Loucy (cell line): Measurements from ENCODE around the gene MAN2C1.
A peak's percentile ranks its signal among the peaks of the same experiment; 100 is the strongest.
"Not testable (repeated sequence)": the region's sequence is repeated elsewhere in the genome, so short reads cannot be mapped to it uniquely, and the experiment has no call there.

Source experiments
- H2AFZ ChIP-seq: fragments of 200-600 bp; sonication (generic); 2 replicates; pipeline ENCODE4 v1.6.0; 2016; ENCODE audit warnings: antibody characterized with exemption, mild to moderate bottlenecking, low read length, moderate library complexity
- H3F3A ChIP-seq: fragments of 200-600 bp; 2 replicates; pipeline ENCODE4 v1.6.0; 2016; ENCODE audit warnings: antibody characterized with exemption, low read depth, mild to moderate bottlenecking
- H3K27me3 ChIP-seq: fragments of 200-600 bp; sonication (generic); 2 replicates; pipeline ENCODE4 v1.6.1; 2014; ENCODE audit warnings: low read length, mild to moderate bottlenecking; ENCODE audit not compliant: insufficient read depth, poor library complexity, severe bottlenecking
- H3K36me3 ChIP-seq: fragments of 200-600 bp; sonication (generic); 2 replicates; pipeline ENCODE4 v1.6.1; 2016; ENCODE audit warnings: low read length; ENCODE audit not compliant: insufficient read depth
- H3K4me1 ChIP-seq: fragments of 200-600 bp; sonication (generic); 2 replicates; pipeline ENCODE4 v1.5.1; 2014; ENCODE audit warnings: low read length, mild to moderate bottlenecking; ENCODE audit not compliant: insufficient read depth, poor library complexity, severe bottlenecking
- H3K4me2 ChIP-seq: fragments of 200-600 bp; sonication (generic); 2 replicates; pipeline ENCODE4 v1.6.0; 2014; ENCODE audit warnings: antibody characterized with exemption, low read length, low read depth, mild to moderate bottlenecking; ENCODE audit not compliant: poor library complexity, severe bottlenecking
- H3K4me3 ChIP-seq: fragments of 200-600 bp; sonication (generic); 2 replicates; pipeline ENCODE4 v1.5.1; 2014; ENCODE audit warnings: low read length, mild to moderate bottlenecking, mixed read lengths; ENCODE audit not compliant: poor library complexity, severe bottlenecking
- H3K79me2 ChIP-seq: fragments of 200-600 bp; sonication (generic); 2 replicates; pipeline ENCODE4 v1.6.1; 2014; ENCODE audit warnings: low read length; ENCODE audit not compliant: insufficient read depth
- H3K9ac ChIP-seq: fragments of 200-600 bp; sonication (generic); 2 replicates; pipeline ENCODE4 v1.6.0; 2014; ENCODE audit warnings: mild to moderate bottlenecking, low read depth, low read length, moderate library complexity; ENCODE audit not compliant: poor library complexity, severe bottlenecking
- H3K9me2 ChIP-seq: fragments of 200-600 bp; sonication (generic); replicated peaks from 2 replicates; pipeline ENCODE4 v1.6.1; 2016; ENCODE audit warnings: low read depth, low read length, mixed read lengths
- H3K9me3 ChIP-seq: fragments of 200-600 bp; sonication (generic); 2 replicates; pipeline ENCODE4 v1.6.1; 2014; ENCODE audit warnings: mild to moderate bottlenecking, antibody characterized with exemption, low read length, low read depth; ENCODE audit not compliant: insufficient read depth
- H4K20me1 ChIP-seq: fragments of 200-600 bp; sonication (generic); 2 replicates; pipeline ENCODE4 v1.6.0; 2014; ENCODE audit warnings: antibody characterized with exemption, low read length, mild to moderate bottlenecking; ENCODE audit not compliant: insufficient read depth, poor library complexity, severe bottlenecking
- EZH2phosphoT487 ChIP-seq: fragments of 200-600 bp; IDR thresholded peaks from 2 replicates; pipeline ENCODE4 v1.6.1; 2018; ENCODE audit warnings: antibody characterized with exemption, mild to moderate bottlenecking, moderate library complexity, borderline replicate concordance
- TF ChIP-seq, protein P1 (sequence below): fragments of 200-600 bp; sonication (generic); conservative IDR thresholded peaks from 2 replicates; pipeline ENCODE4 v1.5.1; 2014; ENCODE audit warnings: mild to moderate bottlenecking, antibody characterized with exemption, low read length

Gene MAN2C1

GRCh38 chr15:75314552-75315290 is 53.7 kb downstream of the MAN2C1 start:
- Histone ChIP-seq H3F3A (no peaks in the 10 kb centered on the region), H3K9ac (no peak overlapping the region), H3K9me3 (no peaks in the 10 kb centered on the region), H3K4me1 (peaks cover 2% of the 10 kb centered on the region), H3K79me2 (no peaks in the 10 kb centered on the region), H3K9me2 (no peaks in the 10 kb centered on the region), H4K20me1 (no peaks in the 10 kb centered on the region), H2AFZ (no peak overlapping the region), H3K4me2 (no peak overlapping the region), H3K4me3 (no peak overlapping the region), H3K27me3 (no peaks in the 10 kb centered on the region), H3K36me3 (no peaks in the 10 kb centered on the region)
- no peak for TF ChIP-seq EZH2phosphoT487

GRCh38 chr15:75313116-75313845 is 55.1 kb downstream of the MAN2C1 start:
- Histone ChIP-seq H4K20me1 (no peaks in the 10 kb centered on the region), H3K9ac (no peak overlapping the region), H3F3A (no peaks in the 10 kb centered on the region), H3K79me2 (no peaks in the 10 kb centered on the region), H3K27me3 (no peaks in the 10 kb centered on the region), H3K4me2 (no peak overlapping the region), H3K9me3 (no peaks in the 10 kb centered on the region), H3K4me3 (no peak overlapping the region), H3K4me1 (peaks cover 2% of the 10 kb centered on the region), H3K9me2 (no peaks in the 10 kb centered on the region), H2AFZ (no peak overlapping the region), H3K36me3 (no peaks in the 10 kb centered on the region)
- TF ChIP-seq, protein P1, sequence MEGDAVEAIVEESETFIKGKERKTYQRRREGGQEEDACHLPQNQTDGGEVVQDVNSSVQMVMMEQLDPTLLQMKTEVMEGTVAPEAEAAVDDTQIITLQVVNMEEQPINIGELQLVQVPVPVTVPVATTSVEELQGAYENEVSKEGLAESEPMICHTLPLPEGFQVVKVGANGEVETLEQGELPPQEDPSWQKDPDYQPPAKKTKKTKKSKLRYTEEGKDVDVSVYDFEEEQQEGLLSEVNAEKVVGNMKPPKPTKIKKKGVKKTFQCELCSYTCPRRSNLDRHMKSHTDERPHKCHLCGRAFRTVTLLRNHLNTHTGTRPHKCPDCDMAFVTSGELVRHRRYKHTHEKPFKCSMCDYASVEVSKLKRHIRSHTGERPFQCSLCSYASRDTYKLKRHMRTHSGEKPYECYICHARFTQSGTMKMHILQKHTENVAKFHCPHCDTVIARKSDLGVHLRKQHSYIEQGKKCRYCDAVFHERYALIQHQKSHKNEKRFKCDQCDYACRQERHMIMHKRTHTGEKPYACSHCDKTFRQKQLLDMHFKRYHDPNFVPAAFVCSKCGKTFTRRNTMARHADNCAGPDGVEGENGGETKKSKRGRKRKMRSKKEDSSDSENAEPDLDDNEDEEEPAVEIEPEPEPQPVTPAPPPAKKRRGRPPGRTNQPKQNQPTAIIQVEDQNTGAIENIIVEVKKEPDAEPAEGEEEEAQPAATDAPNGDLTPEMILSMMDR = no peak
- no peak for TF ChIP-seq EZH2phosphoT487

- not testable (repeated sequence) for H3K9me3 ChIP-seq, H3K4me3 ChIP-seq, H3K27me3 ChIP-seq, H3K9me2 ChIP-seq, H3F3A ChIP-seq, H3K36me3 ChIP-seq, H3K4me2 ChIP-seq, H3K9ac ChIP-seq, H3K4me1 ChIP-seq, H4K20me1 ChIP-seq, H3K79me2 ChIP-seq
- H2AFZ ChIP-seq = peak overlapping the region; percentile 21; the same call in 1 of the 2 replicates
These were observed 55.9 kb downstream of the MAN2C1 start for GRCh38 chr15:75312548-75312947.

- Histone ChIP-seq H3K36me3 (no peaks in the 10 kb centered on the region), H2AFZ (no peak overlapping the region), H3K4me2 (no peak overlapping the region), H3K9me2 (no peaks in the 10 kb centered on the region), H3K4me3 (no peak overlapping the region), H3K4me1 (peaks cover 2% of the 10 kb centered on the region), H3F3A (no peaks in the 10 kb centered on the region), H3K79me2 (no peaks in the 10 kb centered on the region), H3K9me3 (no peaks in the 10 kb centered on the region), H3K27me3 (no peaks in the 10 kb centered on the region), H3K9ac (no peak overlapping the region), H4K20me1 (no peaks in the 10 kb centered on the region)
- TF ChIP-seq EZH2phosphoT487 = no peak
- TF ChIP-seq, protein P1 = no peak
These were observed 58.7 kb downstream of the MAN2C1 start for GRCh38 chr15:75309711-75310110.
